ENCODE data around the gene MGLL.

- TF ChIP-seq CTCF (IDR thresholded peaks at IDR 0.05) (no peak), POLR2AphosphoS5 (IDR thresholded peaks at IDR 0.05) (no peak), EP300 (IDR thresholded peaks at IDR 0.05) (no peak), POLR2A (IDR thresholded peaks at IDR 0.05) (no peak)
These were observed 27.1 kb upstream of the MGLL start for GRCh38 chr3:127849368-127849767.
